Stimulated activated CD8-positive, alpha-beta memory T cell treated with anti-CD3 and anti-CD28 coated beads, Interleukin-12 subunit alpha, Interleukin-12 subunit beta, amount 100 ng/mL, for 24 hours (primary cell): Measurements from ENCODE around the gene RABGAP1L.
"Not testable (repeated sequence)": the region's sequence is repeated elsewhere in the genome, so short reads cannot be mapped to it uniquely, and the experiment has no call there.

Experiments
- DNase-seq: peaks from one replicate; pipeline ENCODE4 v3.0.0-alpha.2; 2020; ENCODE audit errors: extremely low read depth

The RABGAP1L gene

GRCh38 chr1:174812656-174813055, 653.3 kb downstream of the RABGAP1L start:
- DNase-seq, result no peak

DNA sequence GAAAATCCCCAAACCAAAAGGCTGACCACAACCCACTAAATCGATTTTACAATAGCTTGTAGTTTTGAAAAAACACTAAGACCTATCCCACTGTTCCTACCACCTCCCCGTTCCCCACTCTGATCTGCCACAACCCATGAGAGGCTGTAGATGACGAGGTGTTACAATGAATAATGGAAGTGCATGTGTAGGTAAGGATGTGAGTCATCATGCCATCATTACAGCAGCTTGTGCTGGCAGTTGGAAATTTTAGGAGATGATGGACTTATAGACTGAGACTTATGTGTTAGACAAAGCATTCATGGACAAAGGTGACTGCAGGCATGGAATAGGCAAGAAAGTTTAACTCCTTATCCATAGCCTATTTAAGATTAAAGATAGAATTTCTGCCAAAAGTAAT, 655.7 kb downstream of the RABGAP1L start:
- no peak for DNase-seq

DNA sequence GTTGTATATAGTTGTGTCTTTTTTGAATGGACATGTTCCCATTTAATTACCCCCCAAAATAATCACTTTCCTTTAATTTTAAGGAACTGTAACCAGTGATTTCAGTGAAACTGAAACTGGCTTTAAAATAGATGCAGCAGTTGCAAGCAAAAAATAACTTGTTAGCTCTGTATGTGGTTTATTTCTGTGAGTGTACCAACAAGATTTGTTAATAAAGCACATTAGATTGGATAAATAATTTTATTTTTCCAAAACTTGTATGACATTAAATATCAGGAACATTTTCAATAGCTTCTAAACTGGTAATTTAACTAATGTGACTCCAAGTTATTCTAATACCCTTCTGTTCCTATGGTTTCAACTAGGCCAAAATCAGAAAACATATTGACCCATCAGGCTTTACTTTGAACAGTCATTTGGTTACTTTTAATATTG, 656.2 kb downstream of the RABGAP1L start:
- no peak for DNase-seq

- not testable (repeated sequence) for DNase-seq
These were observed 657.3 kb downstream of the RABGAP1L start for GRCh38 chr1:174816621-174817020.

- DNase-seq, result no peak
These were observed 658.8 kb downstream of the RABGAP1L start for GRCh38 chr1:174818014-174818616.

GRCh38 chr1:174818951-174819350, 659.6 kb downstream of the RABGAP1L start:
- no peak for DNase-seq

GRCh38 chr1:174819596-174819995, 660.3 kb downstream of the RABGAP1L start:
- DNase-seq, result no peak

- DNase-seq, result no peak
These were observed 665.8 kb downstream of the RABGAP1L start for GRCh38 chr1:174825127-174825526.

DNA sequence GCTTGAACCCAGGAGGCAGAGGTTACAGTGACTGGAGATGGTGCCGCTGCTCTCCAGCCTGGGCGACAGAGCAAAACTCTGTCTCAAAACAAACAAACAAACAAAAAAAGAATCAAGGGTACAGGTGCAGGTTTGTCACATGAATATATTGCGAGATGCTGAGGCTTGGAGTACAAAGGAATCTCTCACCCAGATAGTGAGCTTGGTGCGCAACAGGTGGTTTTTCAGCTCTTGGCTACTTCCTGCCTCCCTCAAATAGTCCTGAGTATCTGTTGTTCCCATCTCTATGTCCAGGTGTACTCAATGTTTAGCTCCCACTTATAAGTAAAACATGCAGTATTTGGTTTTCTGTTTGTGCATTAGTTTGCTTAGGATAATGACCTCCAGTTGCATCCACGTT, 666.5 kb downstream of the RABGAP1L start:
- no peak for DNase-seq

GRCh38 chr1:174828264-174828663, 668.9 kb downstream of the RABGAP1L start:
- no peak for DNase-seq

DNA sequence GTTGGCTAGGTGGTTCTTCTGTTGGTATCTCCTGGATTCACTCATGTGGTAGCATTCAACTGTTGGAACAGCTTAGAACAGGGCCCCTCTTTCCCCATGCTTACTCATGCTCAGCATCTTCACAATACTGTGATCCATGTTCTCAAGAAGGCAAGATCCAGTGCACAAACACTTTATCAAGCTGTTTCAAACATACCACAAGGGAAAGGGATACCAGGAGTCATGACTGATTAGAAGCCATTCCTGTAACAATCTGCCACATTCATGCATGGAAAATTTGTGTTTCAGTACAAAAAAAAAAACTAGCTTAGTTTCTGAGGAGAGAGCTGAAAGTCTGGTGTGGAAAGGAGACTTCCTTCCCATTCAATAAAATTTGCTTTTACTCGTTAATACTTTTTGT, 670.7 kb downstream of the RABGAP1L start:
- DNase-seq, result no peak

- no peak for DNase-seq
These were observed 677.2 kb downstream of the RABGAP1L start for GRCh38 chr1:174836543-174836942.

DNA sequence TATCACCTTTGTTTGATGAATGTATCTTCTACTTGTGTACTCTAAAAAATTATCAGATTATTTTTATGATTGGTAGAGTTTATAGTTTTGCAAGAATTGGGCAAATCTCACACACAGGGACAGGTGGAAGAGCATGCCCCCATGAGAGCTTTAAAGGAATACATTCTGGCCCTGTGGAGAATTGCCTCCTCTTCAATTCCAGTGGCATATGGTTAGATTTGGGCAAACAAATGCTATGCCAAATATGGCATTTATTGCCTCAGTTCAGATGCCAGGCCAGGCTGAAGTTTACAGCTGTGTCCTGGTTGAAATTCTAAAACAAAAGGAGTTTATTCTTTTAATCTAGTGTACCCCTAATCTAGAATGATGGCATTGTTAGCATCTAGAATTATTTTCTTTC, 678.1 kb downstream of the RABGAP1L start:
- no peak for DNase-seq

DNA sequence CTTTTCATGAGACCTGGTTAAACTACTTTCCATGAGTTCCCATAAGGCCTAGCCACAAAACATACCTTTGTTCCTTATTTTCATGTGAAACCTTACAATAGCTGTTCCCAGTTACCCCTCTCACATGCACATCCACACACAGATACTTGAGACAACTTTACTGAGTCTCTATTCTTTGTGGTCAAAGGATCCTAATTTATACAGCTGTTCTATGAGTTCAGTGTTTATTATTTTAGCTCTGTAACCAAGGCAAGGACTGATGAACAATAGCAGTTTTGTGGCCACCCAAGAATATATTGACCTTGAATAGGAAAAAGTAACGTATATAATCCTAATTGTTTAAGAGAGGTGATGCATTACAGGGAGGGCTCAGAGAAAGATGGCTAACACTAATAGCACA, 679.9 kb downstream of the RABGAP1L start:
- no peak for DNase-seq

GRCh38 chr1:174841747-174842146, 682.4 kb downstream of the RABGAP1L start:
- no peak for DNase-seq

DNA sequence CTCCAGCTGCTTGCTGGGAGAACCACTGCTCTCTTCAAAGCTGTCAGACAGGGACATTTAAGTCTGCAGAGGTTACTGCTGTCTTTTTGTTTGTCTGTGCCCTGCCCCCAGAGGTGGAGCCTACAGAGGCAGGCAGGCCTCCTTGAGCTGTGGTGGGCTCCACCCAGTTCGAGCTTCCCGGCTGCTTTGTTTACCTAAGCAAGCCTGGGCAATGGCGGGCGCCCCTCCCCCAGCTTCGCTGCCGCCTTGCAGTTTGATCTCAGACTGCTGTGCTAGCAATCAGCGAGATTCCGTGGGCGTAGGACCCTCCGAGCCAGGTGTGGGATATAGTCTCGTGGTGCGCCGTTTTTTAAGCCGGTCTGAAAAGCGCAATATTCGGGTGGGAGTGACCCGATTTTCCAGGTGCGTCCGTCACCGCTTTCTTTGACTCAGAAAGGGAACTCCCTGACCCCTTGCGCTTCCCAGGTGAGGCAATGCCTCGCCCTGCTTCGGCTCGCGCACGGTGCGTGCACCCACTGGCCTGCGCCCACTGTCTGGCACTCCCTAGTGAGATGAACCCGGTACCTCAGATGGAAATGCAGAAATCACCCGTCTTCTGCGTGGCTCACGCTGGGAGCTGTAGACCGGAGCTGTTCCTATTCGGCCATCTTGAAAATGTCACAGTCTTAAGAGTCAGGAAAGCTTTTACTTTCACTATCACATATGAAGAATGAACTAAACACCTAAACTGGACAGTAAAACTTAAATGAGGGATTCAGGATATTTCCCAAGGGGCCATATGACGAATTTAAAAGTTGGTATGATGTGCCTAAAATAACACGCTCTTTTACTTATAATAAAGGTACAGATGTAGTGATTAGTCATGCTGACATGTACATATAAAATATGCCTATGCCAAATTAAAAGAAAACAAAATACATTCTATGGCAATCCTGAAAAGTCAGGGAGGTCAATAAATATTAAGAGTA, 689.6 kb downstream of the RABGAP1L start:
- not testable (repeated sequence) for DNase-seq

DNA sequence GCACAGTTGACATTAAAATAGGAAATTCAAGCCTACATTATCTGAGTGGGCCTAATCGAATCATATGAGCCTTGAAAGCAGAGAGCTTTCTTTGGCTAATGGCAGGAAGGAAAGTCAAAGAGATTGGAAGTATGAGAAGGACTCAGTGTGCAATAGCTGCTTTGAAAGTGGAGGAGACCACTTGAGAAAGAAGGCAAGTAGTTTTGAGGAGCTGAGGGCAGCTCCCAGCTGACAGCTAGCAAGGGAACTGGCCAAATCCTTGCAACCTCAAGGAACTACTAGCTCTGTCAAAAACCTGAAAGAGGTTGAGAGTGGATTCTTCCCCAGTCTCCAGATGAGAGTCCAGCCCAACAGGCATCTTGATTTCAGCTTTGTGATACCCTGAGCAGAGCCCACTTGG, 691.4 kb downstream of the RABGAP1L start:
- DNase-seq, result no peak

- no peak for DNase-seq
These were observed 699.0 kb downstream of the RABGAP1L start for GRCh38 chr1:174858301-174858700.

DNA sequence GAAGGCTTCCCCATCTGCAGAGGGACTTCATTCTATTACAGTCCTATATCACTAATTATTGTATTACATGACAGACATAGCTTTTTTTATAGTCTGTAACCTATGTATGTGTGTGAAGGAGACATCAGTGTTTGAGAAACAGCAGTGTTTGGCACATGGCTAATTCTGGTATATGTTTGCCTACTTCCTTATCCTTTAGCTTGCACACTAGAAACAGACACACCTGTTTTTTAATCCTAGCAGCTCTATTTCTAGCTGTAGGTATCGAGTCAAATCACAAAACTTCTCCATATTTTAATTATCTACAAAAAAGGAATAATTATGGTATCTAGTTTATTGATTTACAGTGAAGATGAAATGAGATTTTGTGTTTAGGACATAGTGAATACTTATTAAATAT, 711.0 kb downstream of the RABGAP1L start:
- DNase-seq, result no peak

- no peak for DNase-seq
These were observed 712.6 kb downstream of the RABGAP1L start for GRCh38 chr1:174871886-174872285.

DNA sequence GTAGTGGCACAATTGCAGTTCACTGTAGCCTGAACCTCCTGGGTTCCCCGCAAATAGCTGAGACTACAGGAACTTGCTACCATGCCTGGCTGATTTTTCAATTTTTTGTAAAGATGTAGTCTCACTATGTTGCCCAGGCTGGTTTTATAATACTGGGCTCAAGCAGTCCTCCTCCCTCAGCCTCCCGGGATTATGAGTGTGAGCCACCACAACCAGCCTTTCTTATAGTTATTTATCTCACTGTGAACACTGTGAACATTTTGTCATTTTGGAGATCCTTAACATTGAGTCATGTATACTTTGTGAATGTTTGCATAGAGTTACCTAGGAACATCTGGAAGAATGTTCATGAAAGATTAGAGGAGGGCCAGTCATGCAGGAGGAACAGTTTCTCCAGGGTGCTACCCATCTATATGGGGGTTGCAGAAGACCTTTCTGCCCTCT, 713.3 kb downstream of the RABGAP1L start:
- no peak for DNase-seq

GRCh38 chr1:174874331-174875053, 715.2 kb downstream of the RABGAP1L start:
- DNase-seq, result no peak
